Subcutaneous abdominal adipose tissue (tissue), 5 donors: ENCODE data around the gene MIS18BP1.

Experiments used
- H3K27ac ChIP-seq: one replicate; pipeline ENCODE4 v1.7.0; 2013; ENCODE audit warnings: low read depth, mild to moderate bottlenecking, inconsistent platforms, low read length, moderate library complexity
- H3K27me3 ChIP-seq, 5 donors: one replicate each; pipeline ENCODE4 v1.7.0; 2013; ENCODE audit warnings: low read length in 5 of 5, inconsistent platforms in 1 of 5; ENCODE audit not compliant: control insufficient read depth in 5 of 5, insufficient read depth in 4 of 5
- H3K36me3 ChIP-seq, 5 donors: one replicate each; pipeline ENCODE4 v1.7.0; 2013; ENCODE audit warnings: low read length in 5 of 5; ENCODE audit not compliant: control insufficient read depth in 5 of 5, insufficient read depth in 5 of 5
- H3K4me1 ChIP-seq, 5 donors: one replicate each; pipeline ENCODE4 v1.7.0; 2013; ENCODE audit warnings: low read length in 5 of 5, mild to moderate bottlenecking in 3 of 5, moderate library complexity in 1 of 5; ENCODE audit not compliant: control insufficient read depth in 5 of 5, insufficient read depth in 5 of 5
- H3K4me3 ChIP-seq, 5 donors: one replicate each; pipeline ENCODE4 v1.7.0; 2013; ENCODE audit warnings: low read length in 5 of 5, low read depth in 1 of 5
- H3K9ac ChIP-seq, 5 donors: one replicate each; pipeline ENCODE4 v1.7.0; 2013; ENCODE audit warnings: low read length in 5 of 5, mild to moderate bottlenecking in 4 of 5, moderate library complexity in 3 of 5
- H3K9me3 ChIP-seq, 5 donors: one replicate each; pipeline ENCODE4 v1.7.0; 2013; ENCODE audit warnings: low read length in 5 of 5; ENCODE audit not compliant: control insufficient read depth in 5 of 5
- donor health status: healthy.
- donor health status: healthy.
- donor health status: healthy.
- donor health status: healthy.
- donor health status: healthy.

Gene MIS18BP1

GRCh38 chr14:45262637-45263036 is 9.6 kb upstream of the MIS18BP1 start:
- no peaks in the 10 kb centered on the region for H3K27me3 ChIP-seq
- no peak overlapping the region for H3K9ac ChIP-seq

DNA sequence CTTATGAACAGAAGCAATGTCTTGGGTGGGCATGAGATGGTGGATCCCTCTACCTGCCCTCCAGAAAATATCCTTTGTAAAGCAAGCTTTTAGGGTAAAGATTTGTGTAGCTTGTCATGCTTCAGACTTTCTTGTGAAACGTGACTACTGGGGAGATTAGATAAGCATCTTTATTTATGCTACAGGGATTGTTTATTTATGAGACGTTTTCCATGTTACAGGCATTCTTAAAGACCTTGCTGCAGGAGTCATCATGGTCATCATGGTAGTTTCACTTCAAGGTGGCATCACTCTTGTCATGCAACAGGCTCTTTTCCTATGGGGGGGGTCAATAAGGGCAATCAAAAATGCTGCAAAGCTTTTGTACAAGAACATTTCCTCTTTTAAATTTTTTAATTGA is 8.2 kb upstream of the MIS18BP1 start:
- H3K4me3 ChIP-seq, result no peak overlapping the region

More at GRCh38 chr14:45262637-45263036, 9.6 kb upstream of the MIS18BP1 start:
- Histone ChIP-seq H3K9me3 (peaks cover 0 to 20% (median 11%) of the 10 kb centered on the region in 5 donors), H3K27ac (no peak overlapping the region), H3K4me1 (no peaks in the 10 kb centered on the region), H3K36me3 (no peaks in the 10 kb centered on the region), H3K4me3 (no peak overlapping the region)

DNA sequence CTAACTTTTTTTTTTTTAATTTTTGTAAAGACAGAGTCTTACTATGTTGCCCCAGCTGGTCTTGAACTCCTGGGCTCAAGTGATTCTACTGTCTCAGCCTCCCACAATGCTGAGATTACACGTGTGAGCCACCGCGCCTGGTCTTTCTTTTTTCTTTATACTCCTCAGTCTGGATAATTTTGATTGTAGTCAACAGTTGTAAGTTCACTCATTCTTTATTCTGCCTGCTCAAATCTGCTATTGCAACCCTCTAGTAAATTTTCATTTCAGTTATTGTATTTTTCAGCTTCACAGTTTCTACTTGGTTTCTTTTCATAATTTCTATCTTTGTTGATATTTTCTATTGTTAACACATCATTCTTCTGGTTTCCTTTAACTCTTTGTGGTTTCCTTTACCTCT is 5.8 kb upstream of the MIS18BP1 start:
- H3K36me3 ChIP-seq, result no peaks in the 10 kb centered on the region
- no peak overlapping the region for H3K4me3 ChIP-seq
- H3K9ac ChIP-seq, result no peak overlapping the region
- H3K27me3 ChIP-seq, result no peaks in the 10 kb centered on the region
- H3K4me1 ChIP-seq, result peaks cover 0 to 5% (median 4%) of the 10 kb centered on the region in 5 donors
- peaks cover 0 to 22% (median 11%) of the 10 kb centered on the region in 5 donors for H3K9me3 ChIP-seq
- H3K27ac ChIP-seq, result no peak overlapping the region

More for the DNA sequence above, 8.2 kb upstream of the MIS18BP1 start:
- H3K36me3 ChIP-seq, result no peaks in the 10 kb centered on the region
- no peaks in the 10 kb centered on the region for H3K27me3 ChIP-seq
- H3K9ac ChIP-seq, result no peak overlapping the region
- H3K4me1 ChIP-seq, result no peaks in the 10 kb centered on the region
- H3K27ac ChIP-seq, result no peak overlapping the region
- H3K9me3 ChIP-seq, result peaks cover 0 to 22% (median 11%) of the 10 kb centered on the region in 5 donors

DNA sequence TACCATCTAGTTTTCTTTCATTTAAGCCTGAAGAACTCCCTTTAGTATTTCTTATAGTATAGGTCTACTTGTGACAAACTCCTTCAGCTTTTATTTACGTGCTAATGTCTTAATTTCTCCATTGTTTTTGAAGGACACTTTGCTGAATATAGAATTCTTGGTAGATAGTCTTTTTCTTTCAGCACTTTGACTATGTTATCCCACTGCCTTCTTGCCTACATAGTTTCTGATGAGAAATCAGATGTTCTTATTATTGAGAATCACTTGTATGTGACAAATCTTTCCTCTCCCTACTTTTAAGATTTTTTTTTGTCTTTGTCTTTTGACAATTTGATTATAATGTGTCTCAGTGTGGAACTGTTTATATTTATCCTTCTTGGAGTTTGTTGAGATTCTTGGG is 5.1 kb upstream of the MIS18BP1 start:
- Histone ChIP-seq H3K36me3 (no peaks in the 10 kb centered on the region), H3K27me3 (no peaks in the 10 kb centered on the region), H3K9me3 (peaks cover 0 to 22% (median 11%) of the 10 kb centered on the region in 5 donors), H3K9ac (no peak overlapping the region), H3K27ac (no peak overlapping the region), H3K4me1 (peaks cover 0 to 10% (median 9%) of the 10 kb centered on the region in 5 donors), H3K4me3 (no peak overlapping the region)

GRCh38 chr14:45254771-45255170 is 1.8 kb upstream of the MIS18BP1 start:
- H3K9ac ChIP-seq, result no peak overlapping the region
- peaks cover 0 to 22% (median 11%) of the 10 kb centered on the region in 5 donors for H3K9me3 ChIP-seq
- no peaks in the 10 kb centered on the region for H3K36me3 ChIP-seq
- no peak overlapping the region for H3K27ac ChIP-seq
- H3K4me1 ChIP-seq, result peaks cover 0 to 40% (median 33%) of the 10 kb centered on the region in 5 donors
- no peak overlapping the region for H3K4me3 ChIP-seq
- H3K27me3 ChIP-seq, result no peaks in the 10 kb centered on the region

DNA sequence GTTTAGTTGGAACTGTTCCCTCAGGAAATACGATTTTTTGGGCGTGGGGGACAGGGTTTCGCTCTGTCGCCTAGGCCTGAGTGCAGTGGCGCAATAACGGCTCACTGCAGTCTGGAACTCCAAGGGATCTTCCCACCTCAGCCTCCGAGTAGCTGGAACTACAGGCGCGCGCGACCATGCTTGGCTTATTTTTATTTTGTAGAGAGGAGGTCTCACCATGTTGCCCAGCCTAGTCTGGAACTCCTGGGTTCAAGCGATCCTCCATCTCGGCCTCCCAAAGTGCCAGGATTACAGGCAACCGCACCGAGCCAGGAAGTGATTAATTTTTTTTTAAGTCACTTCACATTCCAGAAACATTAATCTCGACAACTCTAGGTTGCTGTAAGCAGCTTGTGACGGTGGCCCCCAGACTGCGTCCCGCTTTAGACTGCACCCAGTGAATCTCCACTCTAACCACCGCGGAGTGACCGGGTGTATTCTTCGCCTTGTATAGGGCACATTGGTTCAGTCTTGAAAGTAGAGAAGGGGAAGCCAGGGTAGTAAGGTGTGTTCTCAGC is 830 bp upstream of the MIS18BP1 start:
- peaks cover 0 to 13% (median 11%) of the 10 kb centered on the region in 5 donors for H3K9me3 ChIP-seq
- H3K4me3 ChIP-seq, result peak overlapping the region; percentile 84 to 95 (median 89)
- H3K4me1 ChIP-seq, result peaks cover 0 to 47% (median 41%) of the 10 kb centered on the region in 5 donors
- H3K27ac ChIP-seq, result peak overlapping the region; percentile 93
- H3K36me3 ChIP-seq, result no peaks in the 10 kb centered on the region
- no peaks in the 10 kb centered on the region for H3K27me3 ChIP-seq
- peak overlapping the region; percentile 91 to 96 (median 92) for H3K9ac ChIP-seq

DNA sequence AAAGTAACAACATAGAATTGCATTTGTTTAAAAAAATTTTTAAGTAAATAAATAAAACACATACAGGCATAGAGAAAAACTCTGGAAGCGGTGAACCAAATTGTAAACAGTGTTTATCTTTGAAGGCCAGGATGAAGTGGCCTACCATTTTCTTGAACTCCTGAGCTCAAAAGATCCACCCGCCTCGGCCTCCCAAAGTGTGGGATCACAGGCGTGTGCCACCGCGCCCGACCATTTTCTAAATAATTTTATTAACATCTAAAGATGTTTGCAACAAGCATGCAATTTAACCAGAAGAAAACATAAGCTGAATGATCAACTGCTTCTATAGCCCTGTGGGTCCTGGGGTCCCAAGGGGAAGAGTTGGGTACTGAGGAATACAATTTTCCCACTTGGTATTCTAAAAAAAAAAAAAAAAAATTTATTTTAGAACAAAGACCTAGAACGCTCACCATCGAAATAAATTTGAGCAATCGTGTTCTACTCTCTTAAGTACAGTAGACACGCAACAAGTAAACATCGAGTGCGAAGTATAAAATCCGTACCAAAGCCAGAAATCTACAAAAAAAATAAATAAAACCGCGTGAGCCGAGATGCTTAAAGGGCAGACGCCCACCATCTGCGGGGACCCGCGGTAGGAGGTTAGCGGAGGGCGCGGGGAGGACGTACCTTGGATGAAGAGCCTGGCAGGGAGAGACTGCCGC is 484 bp downstream of the MIS18BP1 start:
- Histone ChIP-seq H3K4me1 (peaks cover 0 to 54% (median 43%) of the 10 kb centered on the region in 5 donors), H3K36me3 (no peaks in the 10 kb centered on the region), H3K9ac (peak overlapping the region; percentile 79 to 95 (median 92)), H3K9me3 (peaks cover 0 to 1% (median 0%) of the 10 kb centered on the region in 5 donors), H3K27ac (peak overlapping the region; percentile 93), H3K27me3 (no peaks in the 10 kb centered on the region), H3K4me3 (peak overlapping the region; percentile 73 to 95 (median 86))

GRCh38 chr14:45251912-45252311 is 1.1 kb downstream of the MIS18BP1 start:
- peak overlapping the region; percentile 7 to 95 (median 92) for H3K9ac ChIP-seq

GRCh38 chr14:45249856-45250575 is 3.0 kb downstream of the MIS18BP1 start:
- Histone ChIP-seq H3K27ac (peak overlapping the region; percentile 84), H3K36me3 (no peaks in the 10 kb centered on the region), H3K4me1 (peaks cover 0 to 60% (median 43%) of the 10 kb centered on the region in 5 donors), H3K4me3 (peak overlapping the region; percentile 43 to 69 (median 49)), H3K9ac (peak overlapping the region; percentile 16 to 70 (median 60)), H3K9me3 (no peaks in the 10 kb centered on the region), H3K27me3 (no peaks in the 10 kb centered on the region)

More at GRCh38 chr14:45251912-45252311, 1.1 kb downstream of the MIS18BP1 start:
- H3K9me3 ChIP-seq, result no peaks in the 10 kb centered on the region
- peak overlapping the region; percentile 62 to 95 (median 86) for H3K4me3 ChIP-seq
- no peaks in the 10 kb centered on the region for H3K27me3 ChIP-seq
- H3K27ac ChIP-seq, result peak overlapping the region; percentile 93
- H3K36me3 ChIP-seq, result no peaks in the 10 kb centered on the region
- peaks cover 0 to 59% (median 43%) of the 10 kb centered on the region in 5 donors for H3K4me1 ChIP-seq
